ENCODE results near the gene S1PR2.
A peak's percentile ranks its signal among the peaks of the same experiment; 100 is the strongest.

The S1PR2 gene, protein sequence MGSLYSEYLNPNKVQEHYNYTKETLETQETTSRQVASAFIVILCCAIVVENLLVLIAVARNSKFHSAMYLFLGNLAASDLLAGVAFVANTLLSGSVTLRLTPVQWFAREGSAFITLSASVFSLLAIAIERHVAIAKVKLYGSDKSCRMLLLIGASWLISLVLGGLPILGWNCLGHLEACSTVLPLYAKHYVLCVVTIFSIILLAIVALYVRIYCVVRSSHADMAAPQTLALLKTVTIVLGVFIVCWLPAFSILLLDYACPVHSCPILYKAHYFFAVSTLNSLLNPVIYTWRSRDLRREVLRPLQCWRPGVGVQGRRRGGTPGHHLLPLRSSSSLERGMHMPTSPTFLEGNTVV

DNA sequence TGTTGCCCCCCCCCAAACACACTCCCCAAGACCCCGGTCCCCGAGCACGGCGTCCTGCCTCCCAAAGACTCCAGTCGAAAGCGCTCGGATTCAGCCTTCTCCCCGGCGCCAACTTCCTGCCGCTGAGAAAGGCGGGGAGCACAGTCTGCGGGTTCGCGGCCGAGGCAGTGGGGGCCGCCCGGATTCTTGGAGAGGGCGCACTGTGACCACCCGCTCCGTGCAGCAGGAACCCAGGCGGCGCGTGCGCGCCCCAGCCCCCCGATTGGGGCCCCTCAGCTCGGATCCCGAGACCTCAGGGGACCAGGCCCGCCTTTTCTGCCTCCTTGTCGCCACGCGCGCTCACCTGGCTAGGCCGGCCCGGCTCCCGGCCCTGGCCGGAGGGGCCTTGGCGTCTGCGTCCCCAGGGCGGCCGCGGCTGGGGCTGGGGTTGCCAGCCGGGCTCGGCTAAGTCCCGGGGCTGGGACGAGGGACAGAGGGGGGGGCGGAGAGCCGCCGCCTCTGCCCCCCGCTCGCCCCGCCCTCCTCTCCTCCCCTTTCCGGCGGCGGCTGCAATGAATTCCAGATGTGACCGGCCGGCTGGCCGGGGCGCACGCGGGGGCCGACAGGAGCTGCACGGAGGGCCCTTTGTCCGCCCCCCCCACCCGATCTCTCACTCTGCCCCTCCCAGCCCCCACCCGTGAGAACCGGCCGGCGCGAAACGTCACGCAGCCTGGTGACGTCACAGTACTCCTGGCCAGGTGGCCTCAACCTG is at the start of gene S1PR2:
S1PR2 (minus strand) TSS at position 471 of the 751 bp plus-strand sequence. CDS start 6,426 bp downstream, outside the sequence.
- H3K27ac Mint-ChIP-seq, result peak within 1 kb of the TSS; percentile 82
- peak; percentile 65 for ATAC-seq
- H3K27me3 Mint-ChIP-seq, result no peaks in the 10 kb centered on the region
- H3K4me3 Mint-ChIP-seq, result peak within 1 kb of the TSS; percentile 86
- peaks cover 54% of the 10 kb centered on the region for H3K4me1 Mint-ChIP-seq
- H3K36me3 Mint-ChIP-seq, result no peaks in the 10 kb centered on the region
- H3K9me3 Mint-ChIP-seq, result no peaks in the 10 kb centered on the region

DNA sequence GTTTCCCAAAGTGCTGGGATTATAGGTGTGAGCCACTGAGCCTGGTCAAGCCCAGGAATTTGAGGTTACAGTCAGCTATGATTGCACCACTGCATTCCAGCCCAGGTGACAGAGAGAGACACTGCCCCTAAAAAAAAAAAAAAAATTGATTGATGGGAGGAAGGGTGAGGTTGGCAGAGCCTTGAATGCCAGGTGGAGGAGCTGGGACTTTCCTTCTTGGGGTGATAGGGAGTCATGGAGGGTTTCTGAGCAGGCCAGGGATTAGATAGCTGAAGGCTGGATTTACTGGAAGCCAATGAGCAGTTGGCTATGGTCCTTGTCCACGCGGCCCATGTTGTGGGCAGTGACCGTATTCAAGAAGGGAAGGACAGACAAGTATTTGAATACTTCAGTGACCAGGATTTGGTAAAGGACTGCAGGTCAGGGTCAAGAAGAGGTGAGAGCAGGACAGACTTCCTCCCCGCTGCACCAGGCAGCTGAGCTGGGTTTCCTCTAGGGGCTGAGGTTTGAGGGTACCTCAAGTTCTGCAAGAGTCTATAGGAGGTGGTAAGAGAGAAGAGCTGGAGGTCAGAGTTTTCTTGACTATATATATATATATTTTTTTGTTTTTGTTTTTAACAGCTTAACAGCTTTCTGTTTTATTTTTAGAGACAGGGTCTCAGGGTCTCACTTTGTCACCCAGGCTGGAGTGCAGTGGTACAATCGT is 48.8 kb upstream of the S1PR2 start:
- no peaks in the 10 kb centered on the region for H3K27me3 Mint-ChIP-seq
- H3K9me3 Mint-ChIP-seq, result no peaks in the 10 kb centered on the region
- H3K36me3 Mint-ChIP-seq, result peaks cover 52% of the 10 kb centered on the region
- H3K4me1 Mint-ChIP-seq, result peaks cover 43% of the 10 kb centered on the region
- no peak for ATAC-seq
- H3K27ac Mint-ChIP-seq, result peak overlapping the region; percentile 15
- H3K4me3 Mint-ChIP-seq, result no peak overlapping the region

DNA sequence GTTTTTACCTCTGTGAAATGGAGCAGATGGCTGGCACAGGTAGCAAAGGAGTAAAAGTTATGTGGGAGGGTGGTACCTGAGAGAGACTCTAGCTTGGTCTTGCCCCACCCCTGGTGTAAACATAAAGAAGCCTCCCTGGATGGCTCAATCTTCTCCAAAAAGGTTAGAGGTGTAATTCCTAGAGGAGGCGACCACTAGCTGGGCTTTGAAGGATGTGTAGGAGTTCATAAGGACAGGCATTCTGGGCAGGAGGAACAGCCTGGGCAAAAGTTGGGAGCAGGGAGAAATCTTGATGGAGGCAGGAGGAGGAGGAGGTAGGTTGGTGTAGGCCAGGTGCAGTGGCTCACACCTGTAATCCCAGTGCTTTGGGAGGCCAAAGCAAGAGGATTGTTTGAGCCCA is 47.8 kb upstream of the S1PR2 start:
- Mint-ChIP-seq H3K4me1 (peaks cover 52% of the 10 kb centered on the region), H3K27ac (peak overlapping the region; percentile 48), H3K36me3 (peaks cover 52% of the 10 kb centered on the region), H3K4me3 (peak overlapping the region; percentile 56), H3K9me3 (no peaks in the 10 kb centered on the region), H3K27me3 (no peaks in the 10 kb centered on the region)
- ATAC-seq, result no peak

DNA sequence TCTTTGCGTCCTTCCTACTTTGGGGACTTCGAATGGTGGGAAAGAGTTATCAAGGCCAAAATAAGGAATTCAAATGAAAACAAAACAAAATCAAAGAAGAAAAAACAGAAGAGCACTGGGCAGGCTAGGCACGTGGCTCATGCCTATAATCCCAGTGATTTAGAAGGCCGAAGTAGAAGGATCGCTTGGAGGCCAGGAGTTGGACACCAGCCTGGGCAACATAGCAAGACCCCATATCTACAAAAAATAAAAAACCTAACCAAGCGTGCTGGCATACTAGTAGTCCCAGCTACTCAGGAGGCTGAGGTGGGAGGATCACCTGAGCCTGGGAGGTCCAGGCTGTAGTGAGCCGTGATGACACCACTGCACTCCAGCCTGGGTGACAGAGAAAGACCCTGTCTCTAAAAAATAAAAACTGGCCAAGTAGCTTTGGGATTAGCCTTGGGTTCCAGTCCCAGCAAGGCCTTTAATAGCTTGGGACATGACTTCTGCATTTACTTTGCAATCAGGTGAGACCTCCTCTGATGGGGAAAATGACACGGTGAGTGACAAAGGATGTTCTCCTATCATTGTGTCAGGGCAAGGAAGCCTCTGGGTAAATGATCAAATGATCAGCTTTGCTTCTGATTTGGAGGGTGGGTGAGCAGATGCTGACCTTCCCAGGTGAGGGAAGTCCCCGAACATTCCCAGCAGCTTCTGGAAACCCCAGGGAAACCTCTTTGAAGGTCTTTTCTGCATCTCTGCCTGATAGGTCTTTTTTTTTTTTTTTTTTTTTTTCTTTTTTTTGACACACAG is 46.9 kb upstream of the S1PR2 start:
- peak overlapping the region; percentile 23 for H3K27ac Mint-ChIP-seq
- H3K27me3 Mint-ChIP-seq, result no peaks in the 10 kb centered on the region
- ATAC-seq, result peak; percentile 50
- H3K36me3 Mint-ChIP-seq, result peaks cover 48% of the 10 kb centered on the region
- H3K4me1 Mint-ChIP-seq, result peaks cover 57% of the 10 kb centered on the region
- H3K4me3 Mint-ChIP-seq, result peak overlapping the region; percentile 43
- no peaks in the 10 kb centered on the region for H3K9me3 Mint-ChIP-seq

DNA sequence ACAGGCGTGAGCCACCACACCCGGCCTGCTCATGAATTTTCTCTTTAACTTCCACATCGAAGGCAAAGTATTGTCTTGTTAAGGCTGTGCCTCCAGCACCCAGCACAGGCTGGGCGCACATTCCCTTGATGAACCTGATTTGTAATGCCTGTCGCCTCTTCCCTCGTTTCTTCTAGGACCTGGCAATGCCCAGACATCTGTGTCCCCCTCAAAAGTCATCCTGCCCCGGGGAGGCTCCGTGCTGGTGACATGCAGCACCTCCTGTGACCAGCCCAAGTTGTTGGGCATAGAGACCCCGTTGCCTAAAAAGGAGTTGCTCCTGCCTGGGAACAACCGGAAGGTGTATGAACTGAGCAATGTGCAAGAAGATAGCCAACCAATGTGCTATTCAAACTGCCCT is 43.5 kb upstream of the S1PR2 start:
- H3K4me1 Mint-ChIP-seq, result peaks cover 82% of the 10 kb centered on the region
- no peaks in the 10 kb centered on the region for H3K27me3 Mint-ChIP-seq
- H3K27ac Mint-ChIP-seq, result peak overlapping the region; percentile 40
- H3K9me3 Mint-ChIP-seq, result no peaks in the 10 kb centered on the region
- ATAC-seq, result no peak
- peaks cover 54% of the 10 kb centered on the region for H3K36me3 Mint-ChIP-seq
- H3K4me3 Mint-ChIP-seq, result peak overlapping the region; percentile 68

DNA sequence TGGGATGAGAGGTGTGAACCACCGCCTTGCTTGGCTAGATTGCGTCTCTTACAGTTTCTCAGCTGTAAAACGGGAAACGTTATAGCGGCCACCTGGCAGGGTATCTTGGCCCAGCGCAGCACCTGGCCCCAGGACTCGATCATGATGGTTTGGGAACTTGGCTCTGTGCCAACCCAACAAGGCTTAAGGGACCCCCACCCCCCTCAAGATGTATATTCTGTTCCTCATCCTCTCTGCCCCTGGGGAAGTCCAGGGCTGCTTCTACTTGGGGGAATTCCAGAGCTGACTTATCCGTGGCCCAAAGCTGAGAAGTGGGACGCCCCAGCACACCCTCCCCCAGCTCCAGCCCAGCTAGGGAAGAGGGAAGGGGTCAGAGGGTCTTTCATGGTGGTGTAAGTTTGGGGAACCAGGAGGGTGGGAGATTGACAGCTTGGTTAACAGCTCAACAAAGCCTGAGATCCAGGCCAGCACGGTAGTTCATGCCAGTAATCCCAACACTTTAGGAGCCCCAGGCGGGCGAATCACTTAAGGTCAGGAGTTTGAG is 40.5 kb upstream of the S1PR2 start:
- peaks cover 59% of the 10 kb centered on the region for H3K4me1 Mint-ChIP-seq

DNA sequence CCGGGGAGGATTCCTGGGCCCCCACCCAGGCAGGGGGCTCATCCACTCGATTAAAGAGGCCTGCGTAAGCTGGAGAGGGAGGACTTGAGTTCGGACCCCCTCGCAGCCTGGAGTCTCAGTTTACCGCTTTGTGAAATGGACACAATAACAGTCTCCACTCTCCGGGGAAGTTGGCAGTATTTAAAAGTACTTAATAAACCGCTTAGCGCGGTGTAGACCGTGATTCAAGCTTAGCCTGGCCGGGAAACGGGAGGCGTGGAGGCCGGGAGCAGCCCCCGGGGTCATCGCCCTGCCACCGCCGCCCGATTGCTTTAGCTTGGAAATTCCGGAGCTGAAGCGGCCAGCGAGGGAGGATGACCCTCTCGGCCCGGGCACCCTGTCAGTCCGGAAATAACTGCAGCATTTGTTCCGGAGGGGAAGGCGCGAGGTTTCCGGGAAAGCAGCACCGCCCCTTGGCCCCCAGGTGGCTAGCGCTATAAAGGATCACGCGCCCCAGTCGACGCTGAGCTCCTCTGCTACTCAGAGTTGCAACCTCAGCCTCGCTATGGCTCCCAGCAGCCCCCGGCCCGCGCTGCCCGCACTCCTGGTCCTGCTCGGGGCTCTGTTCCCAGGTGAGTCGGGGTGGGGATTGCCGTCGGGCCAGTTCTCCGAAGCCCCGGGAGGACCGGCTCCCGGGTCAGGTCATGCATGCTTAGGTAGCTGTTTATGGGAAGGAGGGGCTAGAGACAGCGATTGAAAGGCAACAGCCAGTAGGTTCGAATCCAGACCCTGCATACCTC is 39.7 kb upstream of the S1PR2 start, which contains the start of gene ICAM1:
ICAM1 (plus strand) TSS at position 505 of the 779 bp plus-strand sequence; CDS start at position 545, 40 bp downstream.
- Mint-ChIP-seq H3K9me3 (no peaks in the 10 kb centered on the region), H3K27me3 (no peaks in the 10 kb centered on the region), H3K36me3 (peaks cover 31% of the 10 kb centered on the region), H3K27ac (peak within 1 kb of the TSS; percentile 96), H3K4me3 (peak within 1 kb of the TSS; percentile 95), H3K4me1 (peaks cover 57% of the 10 kb centered on the region)
- ATAC-seq, result peak; percentile 80

More for the DNA sequence above, 40.5 kb upstream of the S1PR2 start:
- H3K36me3 Mint-ChIP-seq, result peaks cover 31% of the 10 kb centered on the region
- ATAC-seq, result peak; percentile 52
- no peaks in the 10 kb centered on the region for H3K27me3 Mint-ChIP-seq
- H3K27ac Mint-ChIP-seq, result peak overlapping the region; percentile 96
- no peaks in the 10 kb centered on the region for H3K9me3 Mint-ChIP-seq
- peak overlapping the region; percentile 95 for H3K4me3 Mint-ChIP-seq

DNA sequence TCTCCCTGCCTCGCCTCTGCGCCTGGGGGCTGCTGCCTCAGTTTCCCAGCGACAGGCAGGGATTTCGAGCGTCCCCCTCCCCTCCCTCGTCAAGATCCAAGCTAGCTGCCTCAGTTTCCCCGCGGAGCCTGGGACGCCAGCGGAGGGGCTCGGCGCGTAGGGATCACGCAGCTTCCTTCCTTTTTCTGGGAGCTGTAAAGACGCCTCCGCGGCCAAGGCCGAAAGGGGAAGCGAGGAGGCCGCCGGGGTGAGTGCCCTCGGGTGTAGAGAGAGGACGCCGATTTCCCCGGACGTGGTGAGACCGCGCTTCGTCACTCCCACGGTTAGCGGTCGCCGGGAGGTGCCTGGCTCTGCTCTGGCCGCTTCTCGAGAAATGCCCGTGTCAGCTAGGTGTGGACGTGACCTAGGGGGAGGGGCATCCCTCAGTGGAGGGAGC is 39.1 kb upstream of the S1PR2 start:
- ATAC-seq, result peak; percentile 89
- Mint-ChIP-seq H3K27me3 (no peaks in the 10 kb centered on the region), H3K27ac (peak overlapping the region; percentile 96), H3K4me3 (peak overlapping the region; percentile 95), H3K4me1 (peaks cover 56% of the 10 kb centered on the region), H3K36me3 (peaks cover 30% of the 10 kb centered on the region), H3K9me3 (no peaks in the 10 kb centered on the region)

DNA sequence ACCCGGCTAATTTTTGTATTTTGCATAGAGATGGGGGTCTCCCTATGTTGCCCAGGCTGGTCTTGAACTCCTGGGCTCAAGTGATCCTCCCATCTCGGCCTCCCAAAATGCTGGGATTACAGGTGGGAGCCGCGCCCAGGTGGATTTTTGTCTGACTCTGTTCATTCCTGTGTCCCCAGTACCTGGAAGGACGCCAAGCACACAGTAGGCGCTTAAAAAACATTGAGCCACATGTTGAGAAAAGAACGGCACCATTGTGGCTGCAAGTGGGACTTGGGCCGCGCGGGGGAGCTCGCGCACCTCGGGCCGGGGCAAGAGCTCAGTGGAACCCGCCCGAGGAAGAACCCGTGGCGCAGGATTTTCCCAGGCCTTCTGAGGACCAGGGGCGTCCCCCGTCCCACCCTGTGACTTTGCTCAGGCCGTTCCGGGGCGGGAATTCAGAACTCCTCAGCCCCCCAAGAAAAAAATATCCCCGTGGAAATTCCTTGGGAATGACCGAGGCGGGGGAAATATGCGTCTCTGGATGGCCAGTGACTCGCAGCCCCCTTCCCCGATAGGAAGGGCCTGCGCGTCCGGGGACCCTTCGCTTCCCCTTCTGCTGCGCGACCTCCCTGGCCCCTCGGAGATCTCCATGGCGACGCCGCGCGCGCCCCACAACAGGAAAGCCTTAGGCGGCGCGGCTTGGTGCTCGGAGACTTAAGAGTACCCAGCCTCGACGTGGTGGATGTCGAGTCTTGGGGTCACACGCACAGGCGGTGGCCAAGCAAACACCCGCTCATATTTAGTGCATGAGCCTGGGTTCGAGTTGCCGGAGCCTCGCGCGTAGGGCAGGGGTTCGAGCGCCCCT is 38.4 kb upstream of the S1PR2 start:
- Mint-ChIP-seq H3K27ac (peak overlapping the region; percentile 96), H3K9me3 (no peaks in the 10 kb centered on the region)

DNA sequence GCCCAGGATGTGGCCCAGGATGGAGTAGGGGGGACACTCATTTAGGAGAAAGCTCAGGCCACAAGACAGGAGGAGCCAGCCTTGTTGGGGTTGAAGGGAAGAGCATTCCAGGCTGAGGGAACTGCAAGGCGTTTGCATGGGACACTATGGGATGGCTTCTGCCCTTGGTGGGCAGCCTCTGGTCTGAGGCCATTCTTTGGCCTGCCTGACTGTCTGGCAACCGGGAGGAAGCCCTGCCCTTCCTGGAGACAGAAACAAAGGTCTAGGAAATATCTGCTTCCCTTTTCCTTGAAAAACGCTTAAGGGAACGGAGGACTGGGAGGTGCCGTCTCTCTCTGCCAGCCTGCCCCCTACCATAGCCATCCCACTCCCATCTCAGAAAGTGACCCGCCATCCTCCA is 36.9 kb upstream of the S1PR2 start:
- Mint-ChIP-seq H3K27ac (peak overlapping the region; percentile 96), H3K4me3 (no peak overlapping the region), H3K9me3 (no peaks in the 10 kb centered on the region), H3K27me3 (no peaks in the 10 kb centered on the region), H3K36me3 (peaks cover 13% of the 10 kb centered on the region), H3K4me1 (peaks cover 39% of the 10 kb centered on the region)
- no peak for ATAC-seq

More for the DNA sequence above, 38.4 kb upstream of the S1PR2 start:
- peaks cover 24% of the 10 kb centered on the region for H3K36me3 Mint-ChIP-seq
- peak; percentile 77 for ATAC-seq
- peak overlapping the region; percentile 95 for H3K4me3 Mint-ChIP-seq
- peaks cover 49% of the 10 kb centered on the region for H3K4me1 Mint-ChIP-seq
- no peaks in the 10 kb centered on the region for H3K27me3 Mint-ChIP-seq

DNA sequence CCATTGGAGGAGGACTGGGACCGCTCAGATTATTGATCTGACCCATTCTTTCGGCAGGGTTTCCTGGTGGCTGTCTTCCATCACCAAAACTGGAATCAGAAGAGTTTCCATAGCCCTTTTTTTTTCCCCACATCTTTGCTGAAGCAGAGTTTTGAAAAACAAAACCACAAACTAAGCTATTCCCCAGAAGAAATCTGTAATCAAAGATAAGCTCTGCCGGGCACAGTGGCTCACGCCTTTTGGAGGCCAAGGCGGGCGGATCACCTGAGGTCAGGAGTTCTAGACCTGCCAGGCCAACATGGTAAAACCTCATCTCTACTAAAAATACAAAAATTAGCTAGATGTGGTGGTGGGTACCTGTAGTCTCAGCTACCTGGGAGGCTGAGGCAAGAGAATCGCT is 35.6 kb upstream of the S1PR2 start:
- Mint-ChIP-seq H3K9me3 (no peaks in the 10 kb centered on the region), H3K36me3 (peaks cover 3% of the 10 kb centered on the region), H3K4me1 (peaks cover 27% of the 10 kb centered on the region), H3K27ac (no peak overlapping the region), H3K27me3 (no peaks in the 10 kb centered on the region), H3K4me3 (no peak overlapping the region)
- no peak for ATAC-seq

DNA sequence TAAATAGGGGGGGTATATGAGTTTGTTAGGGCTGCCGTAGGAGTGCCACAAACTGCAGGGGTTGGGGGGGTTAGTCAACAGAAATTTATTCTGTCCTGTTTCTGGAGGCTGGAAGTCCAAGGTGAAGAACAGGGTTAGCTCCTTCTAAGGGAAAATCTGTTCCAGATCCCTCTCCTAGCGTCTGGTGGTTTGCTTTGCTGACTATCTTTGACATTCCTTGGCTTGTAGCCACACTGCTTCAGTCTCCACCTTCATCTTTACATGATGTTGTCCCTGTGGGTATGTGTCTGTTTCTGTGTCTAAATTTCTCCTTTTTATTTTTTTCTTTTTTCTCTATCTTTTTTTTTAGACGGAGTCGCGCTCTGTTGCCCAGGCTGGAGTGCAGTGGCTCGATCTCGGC is 31.6 kb upstream of the S1PR2 start:
- no peak overlapping the region for H3K4me3 Mint-ChIP-seq
- ATAC-seq, result no peak
- H3K4me1 Mint-ChIP-seq, result peaks cover 18% of the 10 kb centered on the region
- no peaks in the 10 kb centered on the region for H3K9me3 Mint-ChIP-seq
- no peak overlapping the region for H3K27ac Mint-ChIP-seq
- H3K36me3 Mint-ChIP-seq, result peaks cover 6% of the 10 kb centered on the region
- no peaks in the 10 kb centered on the region for H3K27me3 Mint-ChIP-seq

DNA sequence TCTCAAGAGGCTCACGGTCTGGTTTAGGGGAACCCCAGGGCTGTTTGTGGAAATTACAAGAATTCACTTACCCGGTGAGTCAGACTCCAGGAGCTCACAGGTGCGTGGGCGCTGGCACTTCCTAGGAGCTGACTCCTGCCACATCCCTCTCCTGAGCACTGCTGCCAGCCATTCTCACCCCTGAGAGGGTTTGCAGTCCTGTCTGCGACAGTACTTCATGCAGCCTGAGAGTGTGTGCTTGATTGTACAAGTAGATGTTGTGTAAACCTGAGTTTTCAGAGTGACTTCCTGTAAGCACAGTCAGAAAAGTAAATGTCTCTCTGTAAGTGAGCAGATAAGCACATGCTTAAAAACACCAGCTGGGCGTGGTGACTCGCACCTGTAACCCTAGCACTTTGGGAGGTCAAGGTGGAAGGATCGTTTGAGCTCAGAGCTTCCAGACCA is 29.0 kb upstream of the S1PR2 start:
- peaks cover 29% of the 10 kb centered on the region for H3K36me3 Mint-ChIP-seq
- no peaks in the 10 kb centered on the region for H3K27me3 Mint-ChIP-seq
- no peaks in the 10 kb centered on the region for H3K9me3 Mint-ChIP-seq
- peaks cover 23% of the 10 kb centered on the region for H3K4me1 Mint-ChIP-seq
- peak overlapping the region; percentile 37 for H3K27ac Mint-ChIP-seq
- H3K4me3 Mint-ChIP-seq, result no peak overlapping the region
- peak; percentile 66 for ATAC-seq
